Ovary (tissue), 9 donors: Measurements from ENCODE around the gene ADAMTS14. TPM values are rescaled to one million over a fixed set of nuclear protein-coding genes. Genes with fewer than 3 reads are reported as not detected.
"Not testable (repeated sequence)": the region's sequence is repeated elsewhere in the genome, so short reads cannot be mapped to it uniquely, and the experiment has no call there.

Experiments
- DNase-seq, 5 donors: peaks; one replicate each; pipeline ENCODE4 v3.0.0-alpha.2; 2019 to 2020
- H3K27ac ChIP-seq, 2 donors: fragments of 200-600 bp; one replicate each; pipeline versions ENCODE4 v1.5.1 to v1.8.0; 2019 to 2022
- H3K27me3 ChIP-seq: fragments of 200-600 bp; one replicate; pipeline ENCODE4 v1.8.0; 2022
- H3K36me3 ChIP-seq: fragments of 200-600 bp; sonication (generic); one replicate; pipeline ENCODE4 v1.5.1; 2019
- H3K4me1 ChIP-seq: one replicate; pipeline ENCODE4 v1.8.1; 2013; ENCODE audit warnings: mild to moderate bottlenecking, moderate library complexity; ENCODE audit not compliant: insufficient read depth
- H3K4me3 ChIP-seq: fragments of 200-600 bp; sonication (generic); one replicate; pipeline ENCODE4 v1.5.1; 2017
- H3K9me3 ChIP-seq, 2 donors: fragments of 200-600 bp in 1 of 2; sonication (generic) in 1 of 2; one replicate each; pipeline versions ENCODE4 v1.5.1 to v1.8.1; 2013 to 2019; ENCODE audit warnings: mild to moderate bottlenecking in 1 of 2, moderate library complexity in 1 of 2
- EP300 ChIP-seq: sonication (generic); formaldehyde crosslinking; IDR thresholded peaks from one replicate; pipeline ENCODE4 v1.6.1; 2017; ENCODE audit warnings: antibody characterized with exemption
- POLR2A ChIP-seq: fragments of 450-650 bp; IDR thresholded peaks from one replicate; pipeline ENCODE4 v1.6.1; 2017; ENCODE audit warnings: antibody characterized with exemption, mild to moderate bottlenecking, moderate library complexity
- WGBS, 3 donors: extraction: QIAGEN DNeasy Blood & Tissue Kit in 1 of 3; methylation state at CpG; one replicate each; pipeline versions ENCODE4 v1.1.5 to v1.1.7; 2013 to 2017; 5-methylcytosine and 5-hydroxymethylcytosine counted together
- intact Hi-C, 4 donors: fragments of 100-400 bp; cut with DNase I; formaldehyde crosslinking; loops; one replicate each; pipeline versions ENCODE4 v1.11.0 to v1.15.1; 2022 to 2023
- polyA plus RNA-seq, 2 donors: library from polyadenylated mRNA; stranded (reverse); fragments of 200-250 nt in 1 of 2; fragments of 350-450 nt in 1 of 2; fragmentation: Illumina TruSeq in 1 of 2; extraction: RNeasy Lipid Tissue Mini Kit (QIAGEN cat#74804) in 1 of 2; gene quantifications; one replicate each; pipeline ENCODE4 v1.2.3, GENCODE V29; 2013 to 2014
- total RNA-seq, 7 donors: library from RNA; depleted of rRNA in 2 of 7; stranded (reverse); fragments of >200 nt in 2 of 7; fragmentation: NEBNext Ultra II Directional in 3 of 7; extraction: Animal tissue kit (Norgen Biotek cat#: 25700) in 3 of 7; gene quantifications; one replicate each; pipeline versions ENCODE4 v1.1.0 to v1.2.4, GENCODE V29; 2016 to 2023
- TF ChIP-seq, protein P1 (sequence below), 3 donors: fragments of 450-650 bp in 2 of 3; fragments of 200-600 bp in 1 of 3; IDR thresholded peaks; one replicate each; pipeline versions ENCODE4 v1.5.1 to v1.8.0; 2016 to 2022; ENCODE audit warnings: antibody characterized with exemption in 3 of 3, mild to moderate bottlenecking in 1 of 3
- donor health status: DM: no; HTN: no; CAD: no; lungs with moderate emphysema.
- donor health status: DM: no; HTN: no; CAD: no.
- donor health status: Bipolar disorder and iron deficiency.
- donor health status: DM: yes; HTN: yes; CAD: no.
- donor health status: DM: no; HTN: no; CAD: no.
- donor health status: DM: yes; HTN: yes; CAD: no.

ADAMTS14 gene
- total and polyA plus RNA-seq, 9 donors: 0.07 to 0.75 (median 0.14) TPM; not detected in 3

DNA sequence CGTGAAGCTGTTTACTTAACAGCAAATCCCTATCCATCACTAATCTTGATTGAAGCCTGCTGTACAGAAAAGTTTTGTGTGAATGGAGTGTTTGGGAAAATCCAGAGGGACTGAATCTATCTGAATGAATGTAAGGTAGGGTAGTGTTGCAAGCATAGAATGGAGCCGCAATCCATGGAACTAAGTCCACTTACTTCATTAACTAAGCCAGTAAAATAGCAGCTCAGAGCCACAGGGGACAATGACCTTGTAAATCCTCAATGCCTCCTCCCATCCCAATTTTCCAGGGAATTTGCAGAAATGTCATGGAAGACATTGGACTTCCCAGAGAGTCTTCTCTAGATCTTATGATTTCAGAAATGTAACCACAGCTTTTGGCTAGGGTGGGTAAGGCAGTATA is 97.7 kb downstream of the ADAMTS14 start:
- H3K4me3 ChIP-seq: no peak overlapping the region
- WGBS, 3 donors: 68 to 74% (median 71%) methylated on average over 2 of the region's 2 CpGs
- no peaks in the 10 kb centered on the region for H3K36me3 ChIP-seq
- TF ChIP-seq, protein P1, sequence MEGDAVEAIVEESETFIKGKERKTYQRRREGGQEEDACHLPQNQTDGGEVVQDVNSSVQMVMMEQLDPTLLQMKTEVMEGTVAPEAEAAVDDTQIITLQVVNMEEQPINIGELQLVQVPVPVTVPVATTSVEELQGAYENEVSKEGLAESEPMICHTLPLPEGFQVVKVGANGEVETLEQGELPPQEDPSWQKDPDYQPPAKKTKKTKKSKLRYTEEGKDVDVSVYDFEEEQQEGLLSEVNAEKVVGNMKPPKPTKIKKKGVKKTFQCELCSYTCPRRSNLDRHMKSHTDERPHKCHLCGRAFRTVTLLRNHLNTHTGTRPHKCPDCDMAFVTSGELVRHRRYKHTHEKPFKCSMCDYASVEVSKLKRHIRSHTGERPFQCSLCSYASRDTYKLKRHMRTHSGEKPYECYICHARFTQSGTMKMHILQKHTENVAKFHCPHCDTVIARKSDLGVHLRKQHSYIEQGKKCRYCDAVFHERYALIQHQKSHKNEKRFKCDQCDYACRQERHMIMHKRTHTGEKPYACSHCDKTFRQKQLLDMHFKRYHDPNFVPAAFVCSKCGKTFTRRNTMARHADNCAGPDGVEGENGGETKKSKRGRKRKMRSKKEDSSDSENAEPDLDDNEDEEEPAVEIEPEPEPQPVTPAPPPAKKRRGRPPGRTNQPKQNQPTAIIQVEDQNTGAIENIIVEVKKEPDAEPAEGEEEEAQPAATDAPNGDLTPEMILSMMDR (IDR thresholded peaks at IDR 0.05): no peak
- TF ChIP-seq EP300 (no peak), POLR2A (no peak)
- intact Hi-C loops: no loop called here
- H3K27me3 ChIP-seq: no peaks in the 10 kb centered on the region
- no peak for DNase-seq
- H3K9me3 ChIP-seq: no peaks in the 10 kb centered on the region
- H3K27ac ChIP-seq: no peak overlapping the region
- H3K4me1 ChIP-seq: no peaks in the 10 kb centered on the region

DNA sequence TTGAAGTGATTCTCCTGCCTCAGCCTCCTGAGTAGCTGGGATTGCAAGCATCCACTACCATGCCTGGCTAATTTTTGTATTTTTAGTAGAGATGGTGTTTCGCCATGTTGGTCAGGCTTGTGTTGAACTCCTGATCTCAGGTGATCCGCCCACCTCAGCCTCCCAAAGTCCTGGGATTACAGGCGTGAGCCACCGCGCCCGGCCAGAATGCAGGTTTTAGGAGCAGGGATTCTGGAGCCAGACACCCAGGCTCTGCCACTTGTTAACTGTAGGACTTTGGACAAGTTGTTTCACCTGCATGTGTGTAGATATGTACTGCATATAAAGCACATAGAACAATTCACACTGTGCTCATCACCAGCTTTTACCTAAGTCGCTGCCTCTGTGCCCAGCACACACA is 98.2 kb downstream of the ADAMTS14 start:
- intact Hi-C loops, H3K36me3 ChIP-seq, H3K27ac ChIP-seq, H3K4me3 ChIP-seq, H3K27me3 ChIP-seq, DNase-seq, H3K9me3 ChIP-seq, H3K4me1 ChIP-seq: not testable (repeated sequence)
- 94 to 96% (median 95%) methylated on average over 7 of the region's 7 CpGs for WGBS, 3 donors

GRCh38 chr10:70771311-70772194 is 99.2 kb downstream of the ADAMTS14 start:
- Histone ChIP-seq H3K4me1 (no peaks in the 10 kb centered on the region), H3K9me3 (no peaks in the 10 kb centered on the region), H3K36me3 (no peaks in the 10 kb centered on the region), H3K27me3 (no peaks in the 10 kb centered on the region), H3K27ac (no peak overlapping the region), H3K4me3 (no peak overlapping the region)
- no peak for TF ChIP-seq EP300
- no peak for TF ChIP-seq POLR2A
- TF ChIP-seq, protein P1 (IDR thresholded peaks at IDR 0.05): no peak
- DNase-seq: peak in 1 of 5 donors; percentile 13
- 88 to 92% (median 91%) methylated on average over 8 of the region's 8 CpGs for WGBS, 3 donors
- intact Hi-C loops: no loop called here

- DNase-seq: no peak
- Histone ChIP-seq H3K4me3 (no peak overlapping the region), H3K27me3 (no peaks in the 10 kb centered on the region), H3K36me3 (no peaks in the 10 kb centered on the region), H3K9me3 (no peaks in the 10 kb centered on the region), H3K27ac (no peak overlapping the region), H3K4me1 (no peaks in the 10 kb centered on the region)
- intact Hi-C loops: no loop called here
- 85 to 88% (median 86%) methylated on average over 4 of the region's 4 CpGs for WGBS, 3 donors
- TF ChIP-seq, protein P1 (IDR thresholded peaks at IDR 0.05): no peak
- no peak for TF ChIP-seq EP300
- no peak for TF ChIP-seq POLR2A
Observed at GRCh38 chr10:70772627-70773026, 100.3 kb downstream of the ADAMTS14 start.

DNA sequence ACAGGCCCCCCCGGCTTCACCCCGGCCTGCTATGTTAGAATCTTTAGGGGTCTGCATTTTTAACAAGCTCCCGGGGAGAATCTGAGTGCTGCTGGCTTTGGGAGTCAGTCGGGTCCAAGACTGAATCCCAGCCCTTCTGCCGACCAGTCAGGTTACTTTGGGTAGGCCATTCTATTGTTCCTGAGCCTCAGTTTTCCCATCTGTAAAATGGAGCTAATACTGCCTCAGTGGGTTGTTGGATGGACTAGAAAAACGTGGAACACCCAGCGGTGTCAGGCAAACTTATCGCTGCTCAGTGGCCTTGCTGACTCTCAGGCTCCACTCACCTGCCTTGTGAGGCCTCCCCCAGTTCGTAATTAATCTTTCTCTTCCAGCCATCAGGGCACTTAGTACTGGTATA is 101.2 kb downstream of the ADAMTS14 start:
- intact Hi-C loops: no loop called here
- H3K36me3 ChIP-seq: no peaks in the 10 kb centered on the region
- H3K27me3 ChIP-seq: no peaks in the 10 kb centered on the region
- H3K27ac ChIP-seq: no peak overlapping the region
- no peak overlapping the region for H3K4me3 ChIP-seq
- no peak for DNase-seq
- H3K4me1 ChIP-seq: no peaks in the 10 kb centered on the region
- 81 to 87% (median 82%) methylated on average over 8 to 9 of the region's 9 CpGs for WGBS, 3 donors
- no peak for TF ChIP-seq POLR2A
- no peak for TF ChIP-seq EP300
- TF ChIP-seq, protein P1 (IDR thresholded peaks at IDR 0.05): no peak
- no peaks in the 10 kb centered on the region for H3K9me3 ChIP-seq
